ENCODE data around the gene ACTR3.

Gene ACTR3

DNA sequence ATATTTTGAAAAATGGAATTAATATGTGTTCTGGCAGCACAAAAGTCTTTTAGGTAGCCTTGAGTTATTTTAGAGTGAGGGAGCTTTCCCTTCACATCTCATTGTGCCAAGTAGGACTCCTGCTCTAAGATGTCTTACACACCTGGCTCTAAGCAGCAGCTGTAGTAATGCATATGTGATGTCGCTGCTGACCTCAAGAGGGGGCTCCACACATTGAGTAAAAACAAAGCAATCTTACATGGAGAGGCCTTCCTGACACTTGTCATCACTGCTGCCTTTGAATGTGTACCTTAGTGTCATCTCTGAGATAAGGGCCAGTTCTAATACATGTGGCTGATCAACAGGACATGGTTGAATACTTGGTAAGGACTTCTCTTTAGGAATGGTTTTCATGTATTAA lies 75.8 kb downstream of the ACTR3 start:
- peak; percentile 15 for DNase-seq (ENCODE audit: low read depth, low spot score)

DNA sequence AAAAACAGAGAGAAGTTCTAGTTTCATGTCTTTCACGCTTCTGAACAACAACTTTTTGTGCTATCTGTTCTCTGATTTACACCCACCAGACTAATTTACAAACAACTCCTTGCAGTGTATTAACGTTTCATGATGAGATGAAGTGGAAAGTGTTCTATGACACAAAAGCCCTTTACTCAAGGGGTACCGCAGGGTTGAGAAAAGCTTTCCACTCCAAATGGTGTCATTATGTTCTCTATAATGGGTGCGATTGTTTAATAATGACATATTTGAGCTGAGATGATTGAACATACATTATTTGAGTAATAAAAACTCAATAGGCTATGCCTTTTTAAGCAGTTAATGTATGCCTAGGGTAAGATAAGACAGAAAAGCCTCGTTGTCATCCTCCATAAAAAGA lies 76.3 kb downstream of the ACTR3 start:
- no peak for DNase-seq (ENCODE audit: low read depth, low spot score)

DNA sequence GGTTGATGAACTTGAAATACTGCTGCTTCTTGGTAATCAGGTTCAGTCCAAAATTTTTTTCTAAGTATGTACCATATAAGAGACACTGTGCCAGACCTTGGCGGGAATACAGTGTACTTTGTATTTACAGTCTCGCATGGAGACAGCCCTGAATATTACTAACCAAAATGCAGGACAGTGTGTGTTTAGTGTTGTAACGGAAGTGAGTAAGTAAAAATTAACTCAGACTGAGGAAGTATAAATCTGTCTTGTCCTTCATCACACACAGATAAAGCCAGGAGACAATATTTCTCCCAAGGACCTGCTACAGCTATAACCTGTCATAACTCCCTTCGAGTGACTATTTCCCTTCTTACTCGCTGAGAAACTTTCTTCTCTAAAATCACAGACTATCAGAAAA lies 76.9 kb downstream of the ACTR3 start:
- DNase-seq (ENCODE audit: low read depth, low spot score): no peak

DNA sequence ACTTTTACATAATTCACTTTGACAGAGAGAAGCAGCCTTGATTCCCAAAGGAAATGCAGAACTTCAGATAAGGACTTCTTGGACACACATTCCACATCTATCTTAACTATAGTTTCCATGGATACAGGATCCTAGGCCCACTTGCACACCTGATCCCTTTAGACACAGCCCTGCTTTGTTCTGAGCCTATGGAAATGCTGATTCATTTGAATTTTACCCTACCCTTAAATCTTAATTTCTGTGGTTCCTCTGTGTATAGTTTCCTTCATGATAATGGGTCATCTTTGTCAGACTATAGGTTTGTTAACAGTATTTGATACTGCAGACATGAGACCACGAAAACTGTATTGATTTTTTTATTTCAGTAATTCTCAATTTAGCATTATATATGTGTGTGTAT lies 77.4 kb downstream of the ACTR3 start:
- no peak for DNase-seq (ENCODE audit: low read depth, low spot score)

DNA sequence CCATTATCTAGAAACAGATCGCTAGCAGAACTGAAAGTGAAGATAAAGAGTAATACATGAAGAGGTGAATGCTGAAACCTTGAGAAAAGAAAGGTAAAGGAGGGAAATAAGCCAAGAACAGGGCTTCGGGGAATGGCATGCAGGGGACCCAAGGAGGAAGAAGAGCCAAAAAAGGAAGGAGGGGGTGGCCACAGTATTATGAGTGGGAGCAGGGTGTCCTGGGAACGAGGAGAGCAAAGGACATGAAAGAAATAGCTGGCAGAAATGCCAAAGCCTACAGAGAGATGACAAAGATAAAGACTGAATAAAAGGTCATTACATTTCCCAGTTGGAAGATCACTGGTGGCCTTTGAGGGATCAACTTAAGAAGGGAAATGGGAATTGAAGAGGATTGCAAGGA lies 82.9 kb downstream of the ACTR3 start:
- no peak for DNase-seq (ENCODE audit: low read depth, low spot score)

DNA sequence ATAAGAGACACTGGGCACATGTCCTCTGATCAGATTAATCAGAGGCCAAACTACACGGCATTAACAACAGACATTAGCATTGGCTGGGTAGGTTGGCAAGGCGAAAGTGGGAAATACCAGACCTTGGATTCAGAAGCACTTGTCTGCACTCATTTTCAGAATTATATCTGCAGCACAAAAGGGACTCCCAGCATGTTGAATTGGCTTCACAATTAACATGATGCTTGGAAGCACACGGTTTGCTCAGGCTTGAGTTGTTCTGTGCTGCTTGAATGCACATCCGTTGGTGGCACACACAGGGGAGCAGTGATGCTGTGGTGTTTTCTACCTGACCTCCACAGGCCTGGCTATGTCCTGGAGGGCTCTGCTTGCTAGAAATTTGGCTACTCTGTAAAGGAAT lies 83.9 kb downstream of the ACTR3 start:
- DNase-seq (ENCODE audit: low read depth, low spot score): no peak

DNA sequence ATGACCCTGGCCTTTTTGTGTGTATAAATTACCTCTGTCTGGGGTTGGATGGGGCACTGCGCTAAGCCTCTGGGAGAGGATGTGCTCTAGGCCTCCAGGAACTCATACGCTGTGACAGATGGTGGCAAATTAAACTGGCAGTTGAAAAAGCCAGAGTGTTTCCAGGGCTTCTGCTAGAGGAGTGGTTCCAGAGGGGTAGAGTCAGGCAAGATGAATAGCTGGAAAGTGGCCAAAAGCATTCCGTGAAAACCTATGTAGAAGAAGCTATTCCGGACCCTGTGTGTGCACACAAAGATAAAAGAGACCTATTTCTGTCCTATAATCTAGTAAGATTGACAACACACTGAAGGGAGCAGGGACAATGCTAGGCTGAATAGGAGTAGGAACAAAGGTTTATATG lies 84.8 kb downstream of the ACTR3 start:
- no peak for DNase-seq (ENCODE audit: low read depth, low spot score)

DNA sequence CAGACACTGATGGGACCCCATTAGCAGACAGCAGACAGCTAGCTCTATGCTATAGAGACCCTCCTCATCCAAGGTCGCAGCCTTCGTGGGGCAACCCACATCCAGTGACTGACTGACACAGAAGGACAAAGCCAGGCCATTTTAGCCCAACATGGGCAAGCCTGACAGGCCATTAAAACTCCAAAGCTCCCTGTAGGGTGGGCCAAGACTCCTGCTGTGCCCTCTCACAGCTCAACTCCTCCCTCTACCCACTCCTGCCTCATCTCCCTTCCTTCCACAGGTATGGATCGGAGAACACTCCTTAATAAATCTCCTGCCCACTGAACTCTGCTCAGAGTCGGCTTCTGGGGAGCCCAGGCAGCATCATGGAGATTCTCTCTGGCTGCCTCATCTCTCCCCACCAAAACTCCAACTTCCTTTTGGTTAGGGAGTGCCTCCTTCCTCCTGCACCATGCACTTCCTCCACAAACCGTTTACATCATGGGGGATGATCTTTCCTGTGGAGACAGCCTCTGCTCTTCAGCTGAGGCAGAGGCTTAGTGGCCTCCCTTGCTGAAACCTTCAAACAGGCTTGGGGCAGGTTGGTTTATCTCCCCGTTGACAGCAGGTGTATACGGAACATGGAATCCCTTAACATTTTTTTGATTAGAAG lies 86.5 kb downstream of the ACTR3 start:
- DNase-seq (ENCODE audit: low read depth, low spot score): no peak

DNA sequence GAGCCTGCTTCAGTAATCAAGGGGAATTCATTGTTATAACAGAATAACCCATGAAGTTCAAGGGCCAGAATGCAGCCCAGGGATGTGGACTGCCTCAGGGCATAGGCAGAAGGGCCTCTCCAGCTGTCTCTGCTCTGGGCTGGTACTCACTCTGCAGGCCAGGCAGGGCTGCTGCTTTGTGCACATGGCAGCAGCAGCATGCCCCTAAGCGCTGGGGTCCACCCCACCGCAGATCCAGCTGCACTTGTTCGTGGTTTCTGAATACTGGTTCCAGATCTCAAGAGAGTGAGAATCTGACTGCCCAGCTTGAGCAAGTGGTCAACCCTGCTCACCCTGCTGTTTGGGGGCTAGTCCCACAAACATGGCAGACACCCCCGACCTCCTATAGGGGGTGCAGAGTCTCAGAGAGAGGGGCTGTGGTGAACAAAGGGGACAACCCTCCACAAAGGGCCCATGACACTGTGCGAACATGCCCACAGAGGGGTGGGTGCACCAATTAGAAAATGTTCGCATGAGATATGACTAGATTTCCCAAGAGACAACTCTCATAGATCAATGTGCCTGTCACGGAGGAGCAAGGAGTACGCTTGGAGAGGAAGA lies 87.3 kb downstream of the ACTR3 start:
- DNase-seq (ENCODE audit: low read depth, low spot score): no peak

DNA sequence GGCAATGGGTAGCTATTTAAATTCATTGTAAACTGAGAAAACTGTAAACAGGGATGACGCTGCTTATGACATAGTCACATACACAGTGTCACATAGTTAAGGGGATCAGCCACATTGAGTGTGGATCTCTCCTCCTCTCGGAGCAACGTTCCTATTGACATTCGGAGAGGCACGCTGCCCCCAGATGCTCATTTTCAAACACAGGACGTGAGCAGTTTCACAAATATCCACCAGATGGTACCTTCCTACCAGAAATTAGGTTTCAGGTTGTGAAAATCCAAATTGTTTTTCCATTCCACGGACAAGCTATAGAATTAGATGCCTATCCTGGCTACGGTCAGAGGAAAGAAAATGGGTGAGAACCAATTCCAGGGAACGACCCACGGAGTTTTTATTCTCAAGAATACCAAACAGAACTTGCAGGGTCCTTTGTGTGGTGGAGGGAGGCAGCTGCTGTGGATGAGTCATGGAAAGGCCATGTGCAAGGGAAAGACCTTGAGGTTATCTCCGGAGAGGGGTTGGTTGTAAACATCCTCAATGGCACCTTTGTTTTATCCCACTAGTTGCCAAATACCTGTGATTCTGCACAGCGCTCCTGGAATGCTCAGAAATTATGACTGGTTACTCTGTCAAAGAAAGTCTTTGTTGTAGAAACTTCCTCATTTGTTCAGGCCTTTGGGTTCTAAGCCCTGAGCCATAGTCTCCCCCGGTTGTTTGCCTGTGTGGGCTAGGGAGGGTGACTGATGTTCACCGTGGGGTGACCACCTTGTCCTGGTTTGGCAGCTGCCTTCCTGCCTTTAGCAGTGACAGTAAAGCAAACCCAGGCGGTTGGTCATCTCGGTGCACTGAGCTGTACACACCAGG lies 88.0 kb downstream of the ACTR3 start:
- DNase-seq (ENCODE audit: low read depth, low spot score): no peak

DNA sequence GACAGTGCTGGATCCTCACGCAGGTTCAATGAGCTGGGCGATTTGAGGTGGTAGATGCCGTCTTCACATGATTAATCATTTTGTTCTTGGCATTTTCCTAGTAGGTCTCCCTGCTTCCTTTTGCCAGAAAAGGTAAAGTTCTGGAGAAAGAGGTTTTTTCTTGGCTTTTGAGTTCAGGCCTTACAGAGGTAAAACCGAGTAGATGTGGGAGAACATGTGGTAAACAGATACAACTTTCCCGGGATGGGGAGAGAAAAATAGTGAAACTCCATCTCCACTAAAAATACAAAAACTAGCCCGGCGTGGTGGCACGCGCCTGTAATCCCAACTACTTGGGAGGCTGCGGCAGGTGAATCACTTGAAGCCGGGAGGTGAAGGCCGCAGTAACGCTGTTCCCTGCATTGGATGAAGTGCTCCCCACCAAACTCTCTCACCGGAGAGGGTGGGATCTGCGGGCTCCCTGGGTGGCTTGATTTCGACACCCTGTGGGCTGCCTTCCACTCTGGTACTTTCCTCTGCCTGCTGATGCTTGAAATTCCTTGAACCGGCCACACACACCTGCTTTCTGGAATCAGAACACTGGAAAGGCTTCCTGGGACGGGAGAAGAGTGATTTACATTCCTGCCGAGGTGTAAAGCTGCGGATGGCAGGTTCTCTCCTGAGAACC lies 88.8 kb downstream of the ACTR3 start:
- no peak for DNase-seq (ENCODE audit: low read depth, low spot score)

DNA sequence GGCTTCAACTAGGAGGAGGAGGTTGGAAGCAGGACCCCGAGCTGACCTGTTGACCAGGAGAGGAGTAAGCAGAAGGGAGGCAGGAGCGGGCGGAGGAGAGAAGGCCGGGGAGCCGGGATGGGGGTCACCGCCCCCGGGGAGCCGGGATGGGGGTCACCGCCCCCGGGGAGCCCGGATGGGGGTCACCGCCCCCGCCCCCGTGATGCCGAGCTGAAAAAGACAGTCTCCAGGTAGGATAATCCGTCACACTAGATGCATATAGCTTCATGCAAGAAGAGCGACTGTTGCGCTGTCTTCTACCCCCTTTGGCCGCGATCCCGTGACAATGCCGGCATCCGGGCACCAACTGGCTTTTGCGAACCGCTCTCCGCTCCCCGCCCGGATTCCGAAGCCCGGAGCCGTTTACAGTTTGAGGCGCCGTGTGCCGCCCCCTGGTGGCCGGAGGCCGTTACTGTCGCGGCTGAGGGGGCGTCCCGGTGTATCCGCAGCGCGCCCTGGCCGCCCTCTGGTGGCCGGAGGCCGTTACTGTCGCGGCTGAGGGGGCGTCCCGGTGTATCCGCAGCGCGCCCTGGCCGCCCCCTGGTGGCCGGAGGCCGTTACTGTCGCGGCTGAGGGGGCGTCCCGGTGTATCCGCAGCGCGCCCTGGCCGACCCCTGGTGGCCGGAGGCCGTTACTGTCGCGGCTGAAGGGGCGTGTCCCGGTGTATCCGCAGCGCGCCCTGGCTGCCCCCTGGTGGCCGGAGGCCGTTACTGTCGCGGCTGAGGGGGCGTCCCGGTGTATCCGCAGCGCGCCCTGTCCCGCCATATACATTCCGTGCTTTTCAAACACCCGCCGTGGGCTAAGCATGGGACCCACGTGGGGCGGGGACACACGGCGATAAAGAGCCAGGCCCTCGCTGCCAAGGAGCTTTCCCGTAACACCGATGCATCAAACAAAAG lies 89.6 kb downstream of the ACTR3 start:
- DNase-seq (ENCODE audit: low read depth, low spot score): peak; percentile 5

DNA sequence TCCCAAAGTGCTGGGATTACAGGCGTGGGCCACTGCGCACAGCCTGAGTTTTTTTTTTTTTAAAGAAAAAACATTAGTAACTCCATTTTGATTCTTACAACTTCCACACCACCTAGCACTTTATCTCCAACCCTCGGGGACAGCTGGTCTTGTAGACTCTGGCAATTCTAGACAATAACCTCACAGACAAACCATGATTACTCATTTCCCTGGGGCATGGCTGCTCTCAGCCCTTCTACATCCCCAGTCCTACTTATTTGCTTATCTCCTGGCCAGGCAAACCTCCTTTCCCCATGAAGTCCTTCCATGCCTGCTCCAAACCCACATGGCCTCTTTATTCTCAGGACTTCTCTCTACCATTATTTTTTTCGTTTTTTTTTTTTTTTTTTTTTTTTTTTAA lies 91.1 kb downstream of the ACTR3 start:
- DNase-seq (ENCODE audit: low read depth, low spot score): no peak

DNA sequence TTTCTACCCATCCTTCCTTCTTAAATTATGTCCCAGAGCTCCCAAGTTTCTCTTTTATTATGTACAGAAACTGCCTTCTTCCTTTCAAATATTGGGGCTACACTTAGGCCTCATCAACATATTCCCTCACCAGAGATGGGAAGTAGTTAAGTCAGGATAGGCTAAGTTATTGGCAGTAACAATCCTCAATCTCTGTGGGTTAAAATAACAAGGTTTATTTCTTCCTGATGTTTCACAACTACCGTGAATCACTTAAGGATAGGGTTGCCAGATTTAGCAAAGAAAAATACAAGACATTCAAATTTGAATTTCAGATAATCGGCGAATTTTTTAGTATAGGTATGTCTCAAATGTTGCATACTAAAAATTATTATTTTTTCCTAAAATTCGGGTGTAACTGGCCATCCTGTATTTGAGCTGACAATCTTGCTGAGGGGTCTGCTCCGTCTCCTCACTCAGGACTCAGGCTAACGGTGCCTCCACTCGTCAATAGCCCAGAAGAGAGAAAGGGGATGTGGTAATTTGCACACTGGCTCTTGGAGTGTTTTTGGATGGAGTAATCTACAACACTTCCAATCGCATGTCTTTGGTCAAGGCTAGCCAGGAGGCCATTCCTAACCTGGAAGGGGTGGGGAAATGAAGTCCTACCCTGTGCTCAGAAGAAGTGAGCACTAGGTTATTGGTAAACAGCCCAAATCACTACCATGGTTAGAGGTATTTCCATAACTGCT lies 91.7 kb downstream of the ACTR3 start:
- DNase-seq (ENCODE audit: low read depth, low spot score): no peak

DNA sequence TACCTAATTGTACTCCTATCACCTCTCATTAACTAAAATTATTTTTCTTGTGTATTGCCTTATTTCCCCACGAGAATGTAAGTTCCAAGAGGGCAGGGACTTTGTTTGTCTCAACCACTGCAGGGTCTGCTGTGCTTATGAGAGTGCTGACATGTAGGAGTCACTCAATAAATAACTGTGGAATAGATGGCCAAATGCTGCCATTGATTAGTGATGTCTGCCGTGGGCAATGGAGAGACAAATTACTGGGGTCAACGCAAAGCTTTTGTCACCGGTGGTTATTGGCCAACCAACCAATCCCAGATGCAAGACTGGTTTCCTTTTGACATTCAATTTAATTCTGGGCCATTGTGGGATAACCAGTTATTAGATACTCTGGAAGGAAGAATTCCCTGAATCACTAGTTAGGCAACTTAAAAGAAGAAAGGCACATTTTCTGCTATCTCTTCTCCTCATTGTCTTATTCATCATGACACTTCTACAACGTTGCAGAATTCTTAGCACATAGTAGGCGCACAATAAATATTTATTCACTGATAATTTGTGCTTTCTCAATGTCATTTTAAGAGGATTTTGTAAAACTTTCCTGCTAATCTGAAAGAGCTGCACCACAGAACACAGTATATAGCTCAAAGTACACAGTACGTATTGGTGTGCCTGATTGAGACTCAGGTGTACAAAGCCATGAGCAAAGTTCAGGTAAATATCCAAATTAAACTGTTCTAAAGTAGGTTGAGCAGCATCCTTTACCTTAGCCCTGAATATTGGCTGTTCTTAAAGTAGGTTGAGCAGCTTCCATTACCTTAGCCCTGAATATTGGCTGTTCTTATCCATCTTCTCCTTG lies 95.9 kb downstream of the ACTR3 start:
- no peak for DNase-seq (ENCODE audit: low read depth, low spot score)

DNA sequence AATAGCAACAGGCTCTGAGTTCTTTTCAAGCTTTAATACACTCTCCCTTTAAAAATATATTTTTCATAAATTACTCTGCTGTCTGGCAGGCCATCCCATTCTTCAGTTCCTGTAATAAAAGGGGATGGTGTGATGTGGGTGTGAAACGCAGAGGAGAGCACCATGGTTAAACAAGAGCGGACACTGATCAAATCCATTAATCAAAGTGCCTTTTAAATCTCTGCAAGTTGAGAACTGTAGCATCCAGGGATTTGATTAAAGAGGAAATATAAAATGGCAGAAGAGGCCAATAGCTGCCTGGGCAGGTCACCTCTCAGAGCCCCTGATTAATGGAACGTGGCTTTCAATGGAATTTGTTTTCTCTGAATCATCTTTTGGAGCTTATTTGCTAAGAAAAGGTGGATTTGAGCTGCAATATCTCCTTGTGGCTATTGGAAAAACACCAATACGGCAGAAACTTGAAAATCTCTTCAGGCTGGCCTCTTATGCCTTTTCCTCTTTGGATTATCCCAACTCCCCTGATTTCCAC lies 96.9 kb downstream of the ACTR3 start:
- DNase-seq (ENCODE audit: low read depth, low spot score): no peak

DNA sequence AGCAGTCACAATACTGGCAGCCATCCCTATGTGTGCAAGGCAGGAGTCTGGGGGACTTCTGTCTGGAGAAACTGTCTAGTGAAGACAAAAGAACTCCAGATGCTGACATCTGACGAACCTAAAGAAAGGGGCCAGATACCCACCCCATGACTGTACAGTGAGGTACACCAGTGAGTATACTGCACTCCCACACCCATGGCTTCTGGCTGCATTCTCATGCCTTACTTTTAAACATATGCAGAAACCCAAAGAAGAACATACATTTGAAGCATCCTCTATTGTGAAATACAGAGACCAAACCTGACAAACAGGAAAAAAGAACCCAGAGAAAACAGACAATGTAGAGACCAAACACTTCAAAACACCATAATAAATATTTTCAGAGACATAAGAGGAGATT lies 102.2 kb downstream of the ACTR3 start:
- DNase-seq (ENCODE audit: low read depth, low spot score): no peak

DNA sequence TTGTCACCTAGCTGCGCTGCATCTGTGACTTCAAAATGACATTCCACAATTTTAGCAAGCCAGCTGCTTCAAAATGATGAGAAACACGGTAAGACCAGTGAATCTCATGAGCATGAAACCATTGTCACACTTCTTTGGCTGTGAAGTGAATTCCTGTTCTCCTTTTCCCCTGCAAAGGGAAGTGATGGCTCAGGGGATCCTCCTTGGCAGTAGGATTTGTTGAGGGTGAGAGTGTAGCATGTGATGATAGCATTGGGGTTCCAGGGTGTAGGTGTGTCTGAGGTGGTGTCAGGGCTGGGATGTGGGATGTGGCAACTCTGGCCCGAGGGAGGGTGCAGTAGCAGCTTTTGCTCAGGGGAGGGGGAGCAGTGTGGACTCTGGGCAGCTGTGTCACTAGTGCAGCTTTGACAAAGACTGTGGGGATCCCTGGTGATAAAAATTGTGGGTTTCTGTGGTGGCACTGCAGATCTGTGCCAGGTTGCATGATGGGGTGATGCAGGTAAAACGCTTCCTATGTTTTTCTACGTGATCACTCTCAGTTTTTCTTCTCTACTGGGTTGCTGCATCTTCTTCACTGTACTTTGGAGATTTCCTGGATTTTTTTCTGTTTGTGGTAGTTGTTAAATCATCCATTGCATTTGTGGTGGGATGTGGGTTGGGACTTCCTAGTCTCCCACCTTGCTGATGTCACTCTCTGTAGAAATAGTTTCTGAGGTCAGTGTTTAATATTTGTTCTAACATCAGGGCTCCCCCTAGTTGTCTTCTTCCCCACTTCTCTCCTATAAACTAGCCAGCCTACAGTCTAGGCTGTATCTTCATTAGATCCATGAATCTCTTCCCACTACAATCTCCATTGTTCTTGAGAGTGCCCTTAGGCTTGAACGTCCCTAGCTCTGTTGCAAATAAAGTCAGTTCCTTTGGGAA lies 107.0 kb downstream of the ACTR3 start:
- DNase-seq (ENCODE audit: low read depth, low spot score): no peak

Data from iPS DF 19.7 (cell line).